Loucy (cell line): ENCODE results near the gene PROX1.

ENCODE experiments used
- H2AFZ ChIP-seq: fragments of 200-600 bp; sonication (generic); 2 replicates; pipeline ENCODE4 v1.6.0; 2016; ENCODE audit warnings: antibody characterized with exemption, mild to moderate bottlenecking, low read length, moderate library complexity
- H3F3A ChIP-seq: fragments of 200-600 bp; 2 replicates; pipeline ENCODE4 v1.6.0; 2016; ENCODE audit warnings: antibody characterized with exemption, low read depth, mild to moderate bottlenecking
- H3K27me3 ChIP-seq: fragments of 200-600 bp; sonication (generic); 2 replicates; pipeline ENCODE4 v1.6.1; 2014; ENCODE audit warnings: low read length, mild to moderate bottlenecking; ENCODE audit not compliant: insufficient read depth, poor library complexity, severe bottlenecking
- H3K36me3 ChIP-seq: fragments of 200-600 bp; sonication (generic); 2 replicates; pipeline ENCODE4 v1.6.1; 2016; ENCODE audit warnings: low read length; ENCODE audit not compliant: insufficient read depth
- H3K4me1 ChIP-seq: fragments of 200-600 bp; sonication (generic); 2 replicates; pipeline ENCODE4 v1.5.1; 2014; ENCODE audit warnings: low read length, mild to moderate bottlenecking; ENCODE audit not compliant: insufficient read depth, poor library complexity, severe bottlenecking
- H3K4me2 ChIP-seq: fragments of 200-600 bp; sonication (generic); 2 replicates; pipeline ENCODE4 v1.6.0; 2014; ENCODE audit warnings: antibody characterized with exemption, low read length, low read depth, mild to moderate bottlenecking; ENCODE audit not compliant: poor library complexity, severe bottlenecking
- H3K4me3 ChIP-seq: fragments of 200-600 bp; sonication (generic); 2 replicates; pipeline ENCODE4 v1.5.1; 2014; ENCODE audit warnings: low read length, mild to moderate bottlenecking, mixed read lengths; ENCODE audit not compliant: poor library complexity, severe bottlenecking
- H3K79me2 ChIP-seq: fragments of 200-600 bp; sonication (generic); 2 replicates; pipeline ENCODE4 v1.6.1; 2014; ENCODE audit warnings: low read length; ENCODE audit not compliant: insufficient read depth
- H3K9ac ChIP-seq: fragments of 200-600 bp; sonication (generic); 2 replicates; pipeline ENCODE4 v1.6.0; 2014; ENCODE audit warnings: mild to moderate bottlenecking, low read depth, low read length, moderate library complexity; ENCODE audit not compliant: poor library complexity, severe bottlenecking
- H3K9me2 ChIP-seq: fragments of 200-600 bp; sonication (generic); replicated peaks from 2 replicates; pipeline ENCODE4 v1.6.1; 2016; ENCODE audit warnings: low read depth, low read length, mixed read lengths
- H3K9me3 ChIP-seq: fragments of 200-600 bp; sonication (generic); 2 replicates; pipeline ENCODE4 v1.6.1; 2014; ENCODE audit warnings: mild to moderate bottlenecking, antibody characterized with exemption, low read length, low read depth; ENCODE audit not compliant: insufficient read depth
- H4K20me1 ChIP-seq: fragments of 200-600 bp; sonication (generic); 2 replicates; pipeline ENCODE4 v1.6.0; 2014; ENCODE audit warnings: antibody characterized with exemption, low read length, mild to moderate bottlenecking; ENCODE audit not compliant: insufficient read depth, poor library complexity, severe bottlenecking
- CTCF ChIP-seq: fragments of 200-600 bp; sonication (generic); conservative IDR thresholded peaks from 2 replicates; pipeline ENCODE4 v1.5.1; 2014; ENCODE audit warnings: mild to moderate bottlenecking, antibody characterized with exemption, low read length
- EZH2phosphoT487 ChIP-seq: fragments of 200-600 bp; IDR thresholded peaks from 2 replicates; pipeline ENCODE4 v1.6.1; 2018; ENCODE audit warnings: antibody characterized with exemption, mild to moderate bottlenecking, moderate library complexity, borderline replicate concordance

Gene PROX1

GRCh38 chr1:214067397-214067796, 79.6 kb downstream of the PROX1 start:
- no peaks in the 10 kb centered on the region for H4K20me1 ChIP-seq
- H2AFZ ChIP-seq = no peak overlapping the region
- no peaks in the 10 kb centered on the region for H3K9me2 ChIP-seq
- no peak for TF ChIP-seq CTCF
- no peak for TF ChIP-seq EZH2phosphoT487
- H3K27me3 ChIP-seq = no peaks in the 10 kb centered on the region
- H3K36me3 ChIP-seq = no peaks in the 10 kb centered on the region
- H3F3A ChIP-seq = no peaks in the 10 kb centered on the region
- H3K9ac ChIP-seq = no peak overlapping the region
- no peak overlapping the region for H3K4me2 ChIP-seq
- H3K79me2 ChIP-seq = no peaks in the 10 kb centered on the region
- no peaks in the 10 kb centered on the region for H3K9me3 ChIP-seq
- no peak overlapping the region for H3K4me3 ChIP-seq
- no peaks in the 10 kb centered on the region for H3K4me1 ChIP-seq

GRCh38 chr1:214067853-214068703, 80.3 kb downstream of the PROX1 start:
- H3K36me3 ChIP-seq = no peaks in the 10 kb centered on the region
- no peak overlapping the region for H3K9ac ChIP-seq
- H3K27me3 ChIP-seq = no peaks in the 10 kb centered on the region
- no peaks in the 10 kb centered on the region for H3K4me1 ChIP-seq
- no peaks in the 10 kb centered on the region for H3K79me2 ChIP-seq
- no peaks in the 10 kb centered on the region for H4K20me1 ChIP-seq
- no peak overlapping the region for H2AFZ ChIP-seq
- H3K9me2 ChIP-seq = no peaks in the 10 kb centered on the region
- no peak overlapping the region for H3K4me2 ChIP-seq
- TF ChIP-seq CTCF = no peak
- no peaks in the 10 kb centered on the region for H3K9me3 ChIP-seq
- no peaks in the 10 kb centered on the region for H3F3A ChIP-seq
- H3K4me3 ChIP-seq = no peak overlapping the region

GRCh38 chr1:214068979-214069378, 81.2 kb downstream of the PROX1 start:
- no peak overlapping the region for H3K9ac ChIP-seq
- no peak for TF ChIP-seq EZH2phosphoT487
- no peak for TF ChIP-seq CTCF

More at GRCh38 chr1:214068979-214069378, 81.2 kb downstream of the PROX1 start:
- H3K9me3 ChIP-seq = no peaks in the 10 kb centered on the region
- H3K4me3 ChIP-seq = no peak overlapping the region
- no peaks in the 10 kb centered on the region for H3K27me3 ChIP-seq
- H3K9me2 ChIP-seq = no peaks in the 10 kb centered on the region
- H2AFZ ChIP-seq = no peak overlapping the region
- no peaks in the 10 kb centered on the region for H3K36me3 ChIP-seq
- H4K20me1 ChIP-seq = no peaks in the 10 kb centered on the region
- H3F3A ChIP-seq = no peaks in the 10 kb centered on the region
- no peak overlapping the region for H3K4me2 ChIP-seq
- no peaks in the 10 kb centered on the region for H3K79me2 ChIP-seq
- no peaks in the 10 kb centered on the region for H3K4me1 ChIP-seq
